Thyroid gland (tissue), 4 donors: Measurements from ENCODE around the gene TAS1R3.

Experiments
- CTCF ChIP-seq, 6 experiments: fragments of 200-600 bp in 3 of 6; fragments of 450-650 bp in 3 of 6; sonication (generic) in 3 of 6; IDR thresholded peaks; one replicate each; pipeline ENCODE4 v1.5.1; 2016 to 2019; ENCODE audit warnings: antibody characterized with exemption in 6 of 6, mild to moderate bottlenecking in 2 of 6, inconsistent platforms in 1 of 6, moderate library complexity in 1 of 6
- POLR2A ChIP-seq, 2 donors: fragments of 450-650 bp; IDR thresholded peaks; one replicate each; pipeline ENCODE4 v1.6.1; 2017; ENCODE audit warnings: antibody characterized with exemption in 2 of 2, mild to moderate bottlenecking in 2 of 2, moderate library complexity in 1 of 2

DNA sequence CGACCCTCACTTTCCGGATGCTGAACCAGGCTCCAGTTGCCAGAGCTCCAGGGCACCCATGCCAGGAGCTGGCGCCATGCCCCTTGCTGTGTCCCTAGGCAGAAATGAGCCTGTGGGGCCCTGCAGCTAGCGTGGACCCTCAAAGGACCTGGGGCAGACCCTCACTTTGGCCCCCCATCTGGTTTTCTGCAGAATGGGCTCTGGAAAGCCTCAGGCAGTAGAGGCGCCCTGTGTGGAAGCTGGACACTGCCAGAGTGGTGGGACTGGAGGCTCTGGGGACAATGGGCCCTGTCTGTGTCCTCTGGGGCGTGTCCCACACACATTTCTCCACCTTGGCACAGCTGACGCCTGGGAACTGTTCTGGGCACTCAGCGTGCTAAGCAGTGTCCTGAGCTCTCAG is 50.2 kb downstream of the TAS1R3 start:
- TF ChIP-seq CTCF (IDR thresholded peaks at IDR 0.05): no peak
- TF ChIP-seq POLR2A (IDR thresholded peaks at IDR 0.05): no peak
